GM21381 (cell line): ENCODE measurements around the gene APOH.

Experiments used
- ATAC-seq: cut with Tn5 transposase; IDR thresholded peaks from one replicate; pipeline ENCODE4 v1.9.1; 2021; ENCODE audit warnings: mild to moderate bottlenecking, moderate library complexity; ENCODE audit not compliant: unreplicated experiment

APOH gene

DNA sequence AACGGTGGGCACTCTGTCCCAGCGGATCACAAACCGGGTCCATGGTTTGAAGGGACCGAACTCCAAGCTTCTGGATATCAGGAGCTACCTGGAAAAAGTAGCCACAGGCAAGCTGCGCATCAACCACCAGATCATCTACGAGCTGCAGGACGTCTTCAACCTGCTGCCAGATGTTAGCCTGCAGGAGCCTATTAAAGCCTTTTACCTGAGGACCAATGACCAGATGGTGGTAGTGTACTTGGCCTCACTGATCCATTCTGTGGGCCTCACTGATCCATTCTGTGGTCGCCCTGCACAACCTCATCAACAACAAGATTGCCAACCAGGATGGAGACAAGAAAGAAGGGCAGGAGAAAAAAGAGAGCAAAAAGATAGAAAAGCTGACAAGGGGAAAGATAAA, 31.0 kb downstream of the APOH start:
- ATAC-seq: no peak

GRCh38 chr17:66192378-66192687, 36.9 kb downstream of the APOH start:
- ATAC-seq: peak; percentile 24

DNA sequence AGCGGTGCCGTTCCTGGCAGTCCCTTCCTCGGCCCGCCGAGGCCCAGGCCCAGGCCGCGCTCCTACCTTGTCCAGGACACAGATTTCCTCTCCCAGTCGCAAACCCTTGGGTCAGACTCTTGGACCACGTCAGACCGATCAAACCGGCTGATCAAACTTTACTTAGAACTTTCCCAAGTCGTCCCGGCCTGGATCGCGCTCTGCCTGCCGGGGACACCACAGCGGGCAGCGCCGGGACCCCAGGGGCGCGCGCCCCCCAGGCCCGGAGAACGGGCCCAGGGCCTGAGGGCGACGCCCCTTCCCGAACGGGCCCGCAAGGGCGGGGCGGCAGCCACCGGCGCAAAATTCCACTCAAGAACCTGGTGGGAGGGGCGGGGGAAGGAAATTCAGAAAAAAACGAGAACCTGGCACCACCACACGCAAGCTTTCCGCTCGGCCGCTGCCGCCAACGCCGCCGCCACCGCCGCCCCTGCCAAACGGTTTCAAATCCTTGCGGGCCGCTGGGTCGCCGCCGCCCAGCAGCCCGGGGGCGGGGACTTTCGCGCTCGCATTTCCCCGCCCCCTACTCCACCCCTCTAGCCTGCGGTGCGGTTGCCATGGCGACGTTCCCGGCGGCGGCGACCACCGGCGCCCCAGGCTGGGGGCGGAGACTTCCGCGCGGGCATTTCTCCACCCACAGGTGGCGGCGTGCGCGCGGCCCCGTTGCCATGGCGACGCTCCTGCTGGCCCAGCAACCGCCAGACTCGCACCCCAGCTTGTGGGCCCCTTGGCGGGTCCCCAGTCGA, 37.4 kb downstream of the APOH start, which contains the start of gene CEP112:
Gene CEP112 (minus strand): TSS at position 541 of the 785 bp plus-strand sequence.
- ATAC-seq: peak; percentile 68

- ATAC-seq: no peak
These were observed 38.2 kb downstream of the APOH start for GRCh38 chr17:66190738-66191592.

DNA sequence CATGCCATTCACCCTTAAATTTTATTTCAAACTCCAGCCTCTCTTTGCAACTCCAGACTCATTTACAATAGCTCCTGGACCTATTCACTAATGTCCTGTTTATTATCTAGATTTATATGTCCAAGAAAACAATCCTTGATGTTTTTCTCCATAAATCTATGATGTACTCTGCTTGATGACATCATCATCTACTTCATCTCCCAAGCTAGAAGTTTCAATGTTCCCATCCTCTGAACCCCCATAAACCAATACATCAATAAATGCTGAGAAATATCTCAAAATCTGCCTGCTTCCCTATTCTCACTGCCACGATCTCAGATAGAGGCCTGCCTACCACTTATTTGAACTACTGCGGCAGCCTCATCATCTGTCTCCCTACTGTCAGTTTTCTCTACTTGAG, 41.5 kb downstream of the APOH start:
- no peak for ATAC-seq

DNA sequence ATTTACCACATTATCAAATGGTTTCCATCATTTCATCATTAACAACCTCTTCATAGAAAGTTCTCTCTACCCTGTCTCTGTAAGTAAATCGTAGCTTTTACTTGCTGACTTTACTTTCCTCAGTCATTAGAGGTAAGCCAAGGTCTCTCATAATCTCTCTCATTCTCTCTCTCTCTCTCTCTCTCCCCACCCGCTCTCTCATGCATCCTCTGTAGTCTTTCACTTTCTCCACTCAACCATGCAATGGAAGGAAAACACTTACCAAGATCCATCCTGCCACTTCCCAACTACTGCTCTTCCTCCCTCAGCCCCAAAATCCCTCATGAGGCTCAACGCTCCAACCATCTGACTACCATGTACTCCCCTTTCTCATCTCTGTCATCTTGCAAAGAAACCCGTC, 43.4 kb downstream of the APOH start:
- no peak for ATAC-seq

DNA sequence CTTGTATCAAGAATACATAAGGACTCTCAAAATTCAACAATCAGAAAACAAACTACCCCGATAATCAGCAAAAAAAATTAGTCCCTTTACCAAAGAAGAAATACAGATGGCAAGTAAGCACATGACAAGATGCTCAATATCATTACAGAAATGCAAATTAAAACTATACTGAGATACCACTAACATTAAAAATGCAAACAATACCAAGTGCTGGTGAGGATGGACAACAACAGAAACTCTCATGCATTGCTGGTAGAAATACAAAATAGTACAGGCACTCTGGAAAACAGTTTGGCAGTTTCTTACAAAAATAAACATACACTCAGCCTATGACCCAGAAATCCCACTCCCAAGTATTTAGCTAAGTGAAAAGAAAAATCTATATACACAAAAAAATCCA, 44.8 kb downstream of the APOH start:
- no peak for ATAC-seq

- no peak for ATAC-seq
These were observed 45.7 kb downstream of the APOH start for GRCh38 chr17:66183529-66183928.

- ATAC-seq: no peak
These were observed 50.6 kb downstream of the APOH start for GRCh38 chr17:66178642-66179041.

DNA sequence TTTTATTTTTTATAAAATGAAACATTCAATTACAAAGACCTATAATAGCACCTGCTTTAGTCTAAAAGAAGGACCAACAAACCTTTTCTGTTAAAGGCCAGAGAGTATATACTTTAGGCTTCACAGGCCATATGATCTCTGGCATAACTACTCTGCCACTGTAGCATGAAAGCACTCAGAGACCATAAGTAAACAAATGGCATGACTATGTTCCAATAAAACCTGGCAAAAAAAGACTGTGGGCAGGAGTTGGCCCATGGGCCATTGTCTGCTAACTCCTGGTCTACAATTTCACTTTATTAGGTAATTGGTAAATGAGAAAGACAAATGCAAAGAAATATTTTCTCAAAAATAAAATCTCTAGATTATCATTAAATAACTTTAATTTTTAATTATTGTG, 52.2 kb downstream of the APOH start:
- no peak for ATAC-seq

GRCh38 chr17:66175892-66176291, 53.3 kb downstream of the APOH start:
- ATAC-seq: no peak

DNA sequence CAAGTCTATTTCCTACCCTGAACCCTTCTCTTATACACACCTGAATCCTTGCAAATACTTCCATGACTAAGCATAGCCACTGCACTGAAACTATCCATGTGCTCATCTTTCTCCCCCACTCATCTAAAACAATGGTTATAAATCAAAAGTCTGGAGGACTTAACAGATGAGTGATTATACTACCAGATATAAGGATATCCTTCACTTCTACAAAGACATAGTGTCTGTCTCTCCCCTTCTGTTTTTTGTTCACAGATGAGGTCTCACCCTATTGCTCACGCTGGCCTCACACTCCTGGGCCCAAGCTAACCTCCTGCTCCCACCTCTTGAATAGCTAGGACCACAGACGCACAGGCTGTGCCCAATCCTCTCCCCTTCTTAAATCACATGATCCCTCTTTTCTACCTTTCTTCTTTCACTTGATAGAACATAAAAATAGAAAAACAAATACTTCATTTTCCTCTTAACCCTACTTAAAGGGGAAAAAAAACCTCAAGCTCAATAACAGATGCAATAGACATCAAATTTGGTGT, 56.5 kb downstream of the APOH start:
- no peak for ATAC-seq

DNA sequence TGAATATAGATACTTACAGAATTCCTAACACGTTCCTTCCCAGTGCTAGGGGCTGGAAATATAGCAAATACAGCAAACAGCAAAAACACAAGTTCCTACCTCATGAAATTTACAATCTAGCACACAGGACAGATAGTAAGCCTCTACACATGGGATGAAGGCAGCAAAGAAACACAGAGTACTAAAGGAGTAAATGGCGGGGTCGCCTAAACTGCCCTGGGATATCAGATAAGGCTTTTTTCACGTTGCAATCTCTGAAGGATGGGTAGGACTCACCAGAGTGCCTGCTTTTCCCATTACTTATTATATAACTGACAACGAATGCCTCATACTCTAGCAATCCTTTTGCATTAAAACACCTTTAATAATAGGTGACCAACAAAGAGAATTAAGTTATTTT, 57.1 kb downstream of the APOH start:
- no peak for ATAC-seq

- no peak for ATAC-seq
These were observed 57.5 kb downstream of the APOH start for GRCh38 chr17:66171692-66172091.

DNA sequence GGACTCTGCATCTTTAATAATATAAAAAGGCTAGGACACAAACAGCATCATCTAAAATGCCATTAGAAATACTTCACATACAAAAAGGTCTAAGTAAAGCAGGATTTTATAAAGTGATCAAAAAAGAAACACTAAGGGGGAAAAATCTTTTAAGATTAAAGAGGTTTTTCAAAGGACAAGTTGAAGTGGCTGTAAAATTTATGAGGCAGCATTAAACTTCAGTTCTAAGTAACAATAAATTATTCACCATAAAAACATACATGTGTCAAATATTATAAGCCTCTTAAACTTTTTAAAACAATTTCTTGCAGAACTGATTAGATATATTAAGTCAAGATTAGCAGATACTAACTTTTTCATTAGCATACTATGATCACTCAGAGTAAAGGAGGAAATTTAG, 58.0 kb downstream of the APOH start:
- ATAC-seq: no peak

GRCh38 chr17:66169839-66170238, 59.4 kb downstream of the APOH start:
- ATAC-seq: no peak

DNA sequence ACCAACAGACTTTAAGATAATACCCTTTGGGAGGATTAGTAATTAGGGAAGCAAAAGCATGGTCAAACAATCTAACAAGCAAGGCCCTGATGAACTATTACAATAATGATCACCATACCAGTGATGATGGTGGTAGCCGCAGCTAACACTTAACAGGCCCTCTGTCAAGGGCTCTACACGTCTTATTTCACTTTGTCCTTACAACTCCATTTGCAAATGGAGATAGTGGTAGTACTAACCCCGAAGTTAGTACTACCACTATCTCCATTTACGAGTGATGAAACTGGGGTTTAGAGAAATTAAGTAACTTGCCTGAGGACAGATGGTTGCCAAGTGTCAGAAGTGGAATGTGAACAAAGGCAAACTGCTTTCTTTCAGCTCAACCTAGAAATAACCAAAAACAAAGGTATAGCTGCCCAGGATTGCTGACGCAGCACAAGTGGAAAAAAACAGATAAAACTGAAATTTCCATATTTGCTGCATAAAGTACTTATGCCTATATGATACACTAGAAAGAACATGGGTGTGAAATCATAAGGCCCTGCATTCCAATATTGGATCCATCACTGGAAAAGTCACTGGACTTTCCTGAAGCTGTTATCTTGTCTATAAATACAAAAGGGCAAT, 61.9 kb downstream of the APOH start:
- ATAC-seq: no peak

DNA sequence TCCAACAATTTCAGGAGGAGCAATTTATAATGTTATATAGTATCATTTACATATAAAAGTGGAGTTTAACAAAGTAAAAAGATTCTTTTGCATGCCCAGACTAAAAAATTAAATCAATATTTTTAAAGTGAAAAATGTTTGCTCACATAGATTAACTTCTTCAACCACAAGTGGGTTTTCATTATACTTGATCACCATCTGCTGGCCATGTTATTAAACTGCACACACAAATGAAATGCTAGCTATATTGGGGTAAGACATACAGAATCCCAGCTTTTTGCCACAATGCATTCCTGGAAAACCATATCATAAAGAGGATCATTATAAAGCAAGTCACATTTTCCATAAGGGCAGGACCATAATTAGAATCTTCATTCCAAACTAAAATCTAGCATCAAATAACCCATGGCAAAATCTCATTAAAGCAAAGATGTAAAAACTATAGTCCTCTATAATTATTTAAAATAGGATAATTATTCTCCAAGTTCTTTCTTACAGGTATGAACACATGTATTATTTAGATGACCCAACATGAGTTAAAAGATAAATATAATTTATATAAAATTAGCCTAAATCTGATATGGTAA, 63.6 kb downstream of the APOH start:
- ATAC-seq: no peak
